Measurements from ENCODE around the gene ZC3H7B.

ZC3H7B gene

GRCh38 chr22:41333806-41334205 lies 32.5 kb downstream of the ZC3H7B start:
- no peak for DNase-seq

- no peak for DNase-seq
Observed at GRCh38 chr22:41334215-41334614, 32.9 kb downstream of the ZC3H7B start.

- no peak for DNase-seq
Observed at GRCh38 chr22:41334951-41335635, 33.8 kb downstream of the ZC3H7B start.

GRCh38 chr22:41338614-41339212 lies 37.4 kb downstream of the ZC3H7B start:
- no peak for DNase-seq

GRCh38 chr22:41339823-41340222 lies 38.5 kb downstream of the ZC3H7B start:
- no peak for DNase-seq

- DNase-seq = no peak
Observed at GRCh38 chr22:41340357-41340756, 39.0 kb downstream of the ZC3H7B start.

GRCh38 chr22:41341012-41341411 lies 39.7 kb downstream of the ZC3H7B start:
- no peak for DNase-seq

- DNase-seq = no peak
Observed at GRCh38 chr22:41341990-41342389, 40.7 kb downstream of the ZC3H7B start.

GRCh38 chr22:41343300-41343699 lies 42.0 kb downstream of the ZC3H7B start:
- no peak for DNase-seq

GRCh38 chr22:41343717-41344116 lies 42.4 kb downstream of the ZC3H7B start:
- DNase-seq = no peak

- DNase-seq = no peak
Observed at GRCh38 chr22:41344189-41344788, 43.0 kb downstream of the ZC3H7B start.

- DNase-seq = no peak
Observed at GRCh38 chr22:41345807-41346335, 44.5 kb downstream of the ZC3H7B start.

- DNase-seq = no peak
Observed at GRCh38 chr22:41347066-41347859, 45.9 kb downstream of the ZC3H7B start.

- DNase-seq = no peak
Observed at GRCh38 chr22:41348964-41349484, 47.7 kb downstream of the ZC3H7B start.

GRCh38 chr22:41350087-41350486 lies 48.8 kb downstream of the ZC3H7B start:
- no peak for DNase-seq

GRCh38 chr22:41351011-41351410 lies 49.7 kb downstream of the ZC3H7B start:
- no peak for DNase-seq

- peak; percentile 18 for DNase-seq
Observed at GRCh38 chr22:41352058-41352457, 50.7 kb downstream of the ZC3H7B start.

GRCh38 chr22:41353862-41354575 lies 52.7 kb downstream of the ZC3H7B start:
- DNase-seq = no peak

- DNase-seq = no peak
Observed at GRCh38 chr22:41354979-41355378, 53.7 kb downstream of the ZC3H7B start.

GRCh38 chr22:41355895-41356294 lies 54.6 kb downstream of the ZC3H7B start:
- DNase-seq = no peak

- no peak for DNase-seq
Observed at GRCh38 chr22:41356430-41357028, 55.2 kb downstream of the ZC3H7B start.

- DNase-seq = no peak
Observed at GRCh38 chr22:41357191-41357590, 55.9 kb downstream of the ZC3H7B start.

Measured in NCI-H2029 (cell line).